A549 (cell line): ENCODE data around the gene KRI1. TPM values are rescaled to one million over a fixed set of nuclear protein-coding genes. Genes with fewer than 3 reads are reported as not detected.

Experiments used
- ATAC-seq, 2 experiments: fragments of 200-7000 bp in 1 of 2; fragments of >200 bp in 1 of 2; cut with Nextera tagmentation in 1 of 2; cut with Tn5 transposase in 1 of 2; 3 replicates each; pipeline versions ENCODE4 v1.8.0 to v1.9.1; 2018 to 2020; ENCODE audit warnings: mild to moderate bottlenecking in 1 of 2, moderate library complexity in 1 of 2
- CTCF ChIA-PET: fragments of 300-600 bp; sonication (Branson Sonifier 250); formaldehyde crosslinking; extraction: SDS; loops from one replicate; lab custom pipeline; 2021; ENCODE audit warnings: antibody characterized with exemption, inconsistent platforms; lab: Yijun Ruan, JAX
- POLR2A ChIA-PET: fragments of 350-600 bp; formaldehyde crosslinking; extraction: SDS; loops from one replicate; lab custom pipeline; 2021; ENCODE audit warnings: antibody characterized with exemption, inconsistent platforms; lab: Yijun Ruan, JAX
- DNase-seq, 2 experiments: peaks; one replicate each; pipeline versions ENCODE4 v3.0.0 to v3.0.0-alpha.2; 2011 to 2016; ENCODE audit warnings: low read depth in 1 of 2, low spot score in 1 of 2
- FAIRE-seq: peaks from 2 replicates; lab custom pipeline; 2011; peaks lifted over from hg19 to GRCh38; lab: Jason Lieb, UNC
- H3K27ac ChIP-seq, 2 experiments: fragments of >200 bp; sonication (Bioruptor Twin); formaldehyde crosslinking; 3 replicates each; pipeline ENCODE4 v1.5.1; 2016 to 2017
- H3K4me1 ChIP-seq: fragments of >200 bp; sonication (Bioruptor Twin); formaldehyde crosslinking; 3 replicates; pipeline ENCODE4 v1.6.1; 2016
- H3K4me2 ChIP-seq: fragments of >200 bp; sonication (Bioruptor Twin); formaldehyde crosslinking; 3 replicates; pipeline ENCODE4 v1.6.1; 2016
- H3K4me3 ChIP-seq: fragments of >200 bp; sonication (Bioruptor Twin); formaldehyde crosslinking; 3 replicates; pipeline ENCODE4 v1.5.1; 2016
- H3K9me3 ChIP-seq: fragments of >200 bp; sonication (Bioruptor Twin); formaldehyde crosslinking; 3 replicates; pipeline ENCODE4 v1.6.1; 2016
- E2F6 ChIP-seq: IDR thresholded peaks from 2 replicates; pipeline ENCODE4 v1.6.1; 2012; ENCODE audit warnings: low read depth, borderline replicate concordance
- EHMT2 ChIP-seq: fragments of 200-600 bp; sonication (generic); IDR thresholded peaks from 2 replicates; pipeline ENCODE4 v1.6.1; 2016; ENCODE audit warnings: antibody characterized with exemption, low read depth, mild to moderate bottlenecking, moderate library complexity
- EP300 ChIP-seq, 2 experiments: fragments of >200 bp; sonication (Bioruptor Twin); formaldehyde crosslinking; IDR thresholded peaks; 2 replicates in 1 of 2; 3 replicates in 1 of 2; pipeline ENCODE4 v1.6.1; 2016 to 2017
- HES2 ChIP-seq: fragments of >200 bp; sonication (Bioruptor Twin); formaldehyde crosslinking; IDR thresholded peaks from 2 replicates; pipeline ENCODE4 v1.6.1; 2016
- HMGXB4 ChIP-seq: fragments of 250-450 bp; sonication (Bioruptor Pico); IDR thresholded peaks from 2 replicates; pipeline ENCODE4 v1.5.0; 2021; ENCODE audit warnings: mild to moderate bottlenecking, moderate library complexity, borderline replicate concordance
- HOXA7 ChIP-seq: fragments of 250-450 bp; sonication (Bioruptor Pico); IDR thresholded peaks from 2 replicates; pipeline ENCODE4 v1.5.0; 2020; ENCODE audit warnings: mild to moderate bottlenecking, moderate library complexity
- HOXB5 ChIP-seq: fragments of 250-450 bp; sonication (Bioruptor Pico); IDR thresholded peaks from 2 replicates; pipeline ENCODE4 v1.5.0; 2020; ENCODE audit warnings: mild to moderate bottlenecking, moderate library complexity
- JUN ChIP-seq, 2 experiments: fragments of >200 bp; sonication (Bioruptor Twin); formaldehyde crosslinking; IDR thresholded peaks; 2 replicates in 1 of 2; 3 replicates in 1 of 2; pipeline ENCODE4 v1.6.1; 2016 to 2017
- NR3C1 ChIP-seq: fragments of >200 bp; sonication (Bioruptor Twin); formaldehyde crosslinking; IDR thresholded peaks from 3 replicates; pipeline ENCODE4 v1.6.1; 2017
- RAD21 ChIP-seq, 2 experiments: fragments of >200 bp in 1 of 2; sonication (Bioruptor Twin) in 1 of 2; formaldehyde crosslinking in 1 of 2; IDR thresholded peaks in 1 of 2; conservative IDR thresholded peaks in 1 of 2; 2 replicates in 1 of 2; 3 replicates in 1 of 2; pipeline ENCODE4 v1.6.1; 2012 to 2018; ENCODE audit warnings: inconsistent platforms in 1 of 2
- RARB ChIP-seq: fragments of 250-450 bp; sonication (Bioruptor Pico); IDR thresholded peaks from 2 replicates; pipeline ENCODE4 v1.8.0; 2021; ENCODE audit warnings: mild to moderate bottlenecking, moderate library complexity
- RNF2 ChIP-seq: fragments of 200-600 bp; sonication (generic); IDR thresholded peaks from 2 replicates; pipeline ENCODE4 v1.6.1; 2016; ENCODE audit warnings: low read depth, mild to moderate bottlenecking, antibody characterized with exemption, moderate library complexity, borderline replicate concordance
- SMC3 ChIP-seq: fragments of >200 bp; sonication (Bioruptor Twin); formaldehyde crosslinking; IDR thresholded peaks from 3 replicates; pipeline ENCODE4 v1.6.1; 2018; ENCODE audit warnings: inconsistent platforms
- SREBF2 ChIP-seq: fragments of 450-650 bp; IDR thresholded peaks from 2 replicates; pipeline ENCODE4 v1.6.1; 2014; ENCODE audit warnings: mild to moderate bottlenecking, moderate library complexity
- ZNF302 ChIP-seq: fragments of 250-450 bp; sonication (Bioruptor Pico); IDR thresholded peaks from 2 replicates; pipeline ENCODE4 v1.9.0; 2021; ENCODE audit warnings: inconsistent platforms, mild to moderate bottlenecking, moderate library complexity
- ZSCAN20 ChIP-seq: fragments of 250-450 bp; sonication (Bioruptor Pico); IDR thresholded peaks from 2 replicates; pipeline ENCODE4 v1.8.0; 2022; ENCODE audit warnings: mild to moderate bottlenecking, moderate library complexity
- WGBS: methylation state at CpG from one replicate; pipeline ENCODE4 v1.1.6; 2017; ENCODE audit errors: missing lambda C conversion rate; 5-methylcytosine and 5-hydroxymethylcytosine counted together
- polyA plus RNA-seq, 4 experiments: library from polyadenylated mRNA; depleted of rRNA in 3 of 4; stranded (reverse); fragments of >200 nt; fragmentation: RNase III in 1 of 4; extraction: RNeasy Plus Mini Kit Qiagen cat#74134 plus additional on column Dnase treatment in 1 of 4; gene quantifications; 2 replicates in 3 of 4; 3 replicates in 1 of 4; pipeline ENCODE4 v1.2.3, GENCODE V29; 2011 to 2017
- TF ChIP-seq, protein P1 (sequence below): fragments of >200 bp; sonication (Bioruptor Twin); formaldehyde crosslinking; IDR thresholded peaks from 3 replicates; pipeline ENCODE4 v1.5.1; 2016
- TF ChIP-seq, protein P2 (sequence below): fragments of 450-650 bp; IDR thresholded peaks from 2 replicates; pipeline ENCODE4 v1.6.1; 2014; ENCODE audit warnings: antibody characterized with exemption

KRI1 gene
- polyA plus RNA-seq, 2 of the 4 experiments (the other 2 are of a cell fraction), result 21.6 to 25.6 TPM

GRCh38 chr19:10553943-10554381 is 11.8 kb downstream of the KRI1 start:
- DNase-seq, result no peak
- TF ChIP-seq JUN (IDR thresholded peaks at IDR 0.05) (no peak), ZSCAN20 (CRISPR knock-in tag) (no peak), E2F6 (no peak), ZNF302 (CRISPR knock-in tag) (no peak), SREBF2 (no peak)
- POLR2A ChIA-PET, result no interaction called here
- Histone ChIP-seq H3K4me1 (no peaks in the 10 kb centered on the region), H3K4me2 (no peak overlapping the region), H3K9me3 (no peaks in the 10 kb centered on the region), H3K27ac (no peak overlapping the region), H3K4me3 (no peak overlapping the region)
- 90% methylated on average over 8 of the region's 12 CpGs for WGBS
- FAIRE-seq, result no peak
- CTCF ChIA-PET, result interaction anchor here (2.1 to 4.2 kb wide), 2 partner anchors 12 to 44 kb away, joined by 9 to 26 read pairs; no protein-coding TSS in a partner anchor
- ATAC-seq, result no peak

DNA sequence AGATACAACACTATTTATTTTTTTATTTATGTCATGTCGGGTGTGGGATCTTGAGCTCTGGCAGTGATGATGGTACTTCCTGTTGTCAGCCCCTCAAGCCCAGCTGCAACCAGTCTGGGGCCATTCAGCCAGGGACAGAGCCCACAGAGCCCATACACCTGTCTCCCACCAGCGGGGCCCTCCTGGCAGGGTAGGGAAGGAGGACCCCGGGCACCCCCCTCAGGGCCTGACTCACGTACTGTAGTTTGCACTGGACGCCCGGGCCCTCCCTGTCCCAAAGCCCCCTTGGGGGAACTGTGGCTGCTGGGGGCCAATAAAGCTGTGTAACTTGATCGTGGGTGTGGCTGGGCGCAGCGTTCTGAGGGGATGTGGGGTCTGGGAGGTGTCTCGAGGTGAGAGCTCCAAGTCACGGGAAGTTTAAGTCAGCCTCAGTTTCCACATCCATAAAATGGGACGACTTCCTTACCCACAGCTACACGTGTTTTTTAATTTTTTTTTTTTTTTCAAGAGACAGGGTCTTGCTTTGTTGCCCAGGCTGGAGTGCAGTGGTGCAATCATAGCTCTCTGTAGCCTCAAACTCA is 12.6 kb downstream of the KRI1 start:
- no peaks in the 10 kb centered on the region for H3K9me3 ChIP-seq
- TF ChIP-seq ZNF302 (CRISPR knock-in tag) (no peak), EHMT2 (no peak), ZSCAN20 (CRISPR knock-in tag) (no peak), HOXB5 (CRISPR knock-in tag) (no peak), HES2 (no peak), SMC3 (no peak), HMGXB4 (CRISPR knock-in tag) (no peak), RNF2 (no peak), HOXA7 (CRISPR knock-in tag) (no peak), NR3C1 (no peak), EP300 (IDR thresholded peaks at IDR 0.05) (no peak)
- TF ChIP-seq, protein P1, sequence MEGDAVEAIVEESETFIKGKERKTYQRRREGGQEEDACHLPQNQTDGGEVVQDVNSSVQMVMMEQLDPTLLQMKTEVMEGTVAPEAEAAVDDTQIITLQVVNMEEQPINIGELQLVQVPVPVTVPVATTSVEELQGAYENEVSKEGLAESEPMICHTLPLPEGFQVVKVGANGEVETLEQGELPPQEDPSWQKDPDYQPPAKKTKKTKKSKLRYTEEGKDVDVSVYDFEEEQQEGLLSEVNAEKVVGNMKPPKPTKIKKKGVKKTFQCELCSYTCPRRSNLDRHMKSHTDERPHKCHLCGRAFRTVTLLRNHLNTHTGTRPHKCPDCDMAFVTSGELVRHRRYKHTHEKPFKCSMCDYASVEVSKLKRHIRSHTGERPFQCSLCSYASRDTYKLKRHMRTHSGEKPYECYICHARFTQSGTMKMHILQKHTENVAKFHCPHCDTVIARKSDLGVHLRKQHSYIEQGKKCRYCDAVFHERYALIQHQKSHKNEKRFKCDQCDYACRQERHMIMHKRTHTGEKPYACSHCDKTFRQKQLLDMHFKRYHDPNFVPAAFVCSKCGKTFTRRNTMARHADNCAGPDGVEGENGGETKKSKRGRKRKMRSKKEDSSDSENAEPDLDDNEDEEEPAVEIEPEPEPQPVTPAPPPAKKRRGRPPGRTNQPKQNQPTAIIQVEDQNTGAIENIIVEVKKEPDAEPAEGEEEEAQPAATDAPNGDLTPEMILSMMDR, result no peak
- no peaks in the 10 kb centered on the region for H3K4me1 ChIP-seq
- no peak for DNase-seq
- ChIA-PET POLR2A (interaction anchor here (0.5 to 0.6 kb wide), 2 partner anchors 10 to 24 kb away, joined by 4 to 5 read pairs; no protein-coding TSS in a partner anchor), CTCF (interaction anchor here (0.8 to 4.2 kb wide), 4 partner anchors 12 to 43 kb away, joined by 3 to 26 read pairs (median 7); partner anchors contain the start of gene KRI1)
- no peak overlapping the region for H3K27ac ChIP-seq
- no peak overlapping the region for H3K4me3 ChIP-seq
- FAIRE-seq, result no peak
- H3K4me2 ChIP-seq, result no peak overlapping the region
- 85% methylated on average over 9 of the region's 13 CpGs for WGBS
- no peak; a peak in 1 of 6 replicates for ATAC-seq

DNA sequence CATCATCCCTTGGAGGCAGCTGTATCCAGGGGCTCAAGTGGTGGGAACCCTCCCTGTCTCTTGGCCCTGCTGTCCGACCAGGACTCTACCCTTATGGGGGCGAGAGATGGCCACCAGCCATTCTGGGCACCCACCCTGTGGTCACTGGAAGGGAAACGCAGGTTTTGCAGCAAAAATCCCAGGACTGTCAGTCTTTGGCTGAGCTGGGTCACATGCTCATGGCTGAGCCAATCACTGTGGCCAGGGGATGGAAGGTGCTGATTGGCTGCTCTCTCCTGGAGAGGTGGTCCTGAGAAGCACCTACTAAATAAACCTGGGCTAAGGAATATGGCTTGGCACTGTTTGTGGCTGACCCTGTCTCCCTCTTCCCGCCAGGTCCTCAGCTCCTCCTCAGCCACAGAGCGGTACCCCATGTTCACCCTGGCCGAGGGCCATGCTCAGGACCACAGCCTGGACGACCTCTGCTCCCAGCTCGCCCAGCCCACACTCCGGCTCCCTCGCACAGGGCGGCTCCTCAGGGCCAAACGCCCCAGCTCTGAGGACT is 13.2 kb downstream of the KRI1 start:
- Histone ChIP-seq H3K4me3 (no peak overlapping the region), H3K27ac (no peak overlapping the region), H3K9me3 (no peaks in the 10 kb centered on the region), H3K4me2 (no peak overlapping the region), H3K4me1 (no peaks in the 10 kb centered on the region)
- WGBS, result 89% methylated on average over 10 of the region's 12 CpGs
- ATAC-seq (peak; percentile 49 to 86; a peak in 5 of 6 replicates), DNase-seq (peak; percentile 48), FAIRE-seq (no peak)
- ChIA-PET CTCF (interaction anchor here (0.8 to 4.2 kb wide), 6 partner anchors 11 to 42 kb away, joined by 3 to 26 read pairs (median 4); partner anchors contain the start of gene KRI1), POLR2A (interaction anchor here (0.5 to 0.6 kb wide), 2 partner anchors 9 to 24 kb away, joined by 4 to 5 read pairs; no protein-coding TSS in a partner anchor)
- TF ChIP-seq RAD21 (conservative IDR thresholded peaks at IDR 0.05 in 1 of 2, IDR thresholded peaks at IDR 0.05 in 1 of 2) (no peak), RARB (CRISPR knock-in tag) (0 out of 2 replicates have a peak, but pooled peaks have one; percentile 20)
- TF ChIP-seq, protein P2, sequence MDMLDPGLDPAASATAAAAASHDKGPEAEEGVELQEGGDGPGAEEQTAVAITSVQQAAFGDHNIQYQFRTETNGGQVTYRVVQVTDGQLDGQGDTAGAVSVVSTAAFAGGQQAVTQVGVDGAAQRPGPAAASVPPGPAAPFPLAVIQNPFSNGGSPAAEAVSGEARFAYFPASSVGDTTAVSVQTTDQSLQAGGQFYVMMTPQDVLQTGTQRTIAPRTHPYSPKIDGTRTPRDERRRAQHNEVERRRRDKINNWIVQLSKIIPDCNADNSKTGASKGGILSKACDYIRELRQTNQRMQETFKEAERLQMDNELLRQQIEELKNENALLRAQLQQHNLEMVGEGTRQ, result peak; percentile 71
